HS-5 (cell line): Measurements from ENCODE around the gene GRIK2.
"Not testable (repeated sequence)": the region's sequence is repeated elsewhere in the genome, so short reads cannot be mapped to it uniquely, and the experiment has no call there.

Source experiments
- DNase-seq: peaks from one replicate; pipeline ENCODE4 v3.0.0-alpha.2; 2012; ENCODE audit warnings: low read depth

The GRIK2 gene

DNA sequence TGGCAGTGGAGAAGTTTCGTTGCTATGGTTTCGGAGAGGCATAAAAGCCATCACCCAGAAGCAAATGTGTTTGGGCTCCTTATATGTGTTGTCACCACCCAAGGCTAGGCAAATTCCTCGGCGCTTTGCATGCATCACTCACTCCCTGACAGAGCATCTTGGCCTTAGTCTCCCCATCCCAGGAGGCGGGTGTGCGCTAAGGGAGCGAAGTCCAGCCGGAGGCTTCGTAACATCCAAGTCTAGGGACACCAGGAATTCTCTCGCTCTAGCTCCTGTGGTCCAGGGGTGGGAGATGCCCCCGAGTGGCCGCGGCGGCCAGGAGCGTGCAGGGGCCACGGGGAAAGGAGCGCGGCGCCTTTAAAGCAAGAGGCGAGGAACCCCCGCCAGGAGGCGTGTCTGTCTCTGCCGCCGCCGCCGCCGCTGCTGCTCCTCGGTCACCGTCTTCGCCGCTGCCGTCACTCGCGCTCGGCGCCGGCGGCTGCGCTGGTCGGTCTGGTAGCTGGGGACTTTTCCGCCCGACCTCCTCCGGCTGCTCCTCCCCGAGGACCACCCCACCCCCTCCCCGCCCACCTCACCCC lies at the start of gene GRIK2:
Gene GRIK2, plus strand, starts transcription at position 458 of the 578 bp plus-strand sequence.
- DNase-seq: peak; percentile 26

DNA sequence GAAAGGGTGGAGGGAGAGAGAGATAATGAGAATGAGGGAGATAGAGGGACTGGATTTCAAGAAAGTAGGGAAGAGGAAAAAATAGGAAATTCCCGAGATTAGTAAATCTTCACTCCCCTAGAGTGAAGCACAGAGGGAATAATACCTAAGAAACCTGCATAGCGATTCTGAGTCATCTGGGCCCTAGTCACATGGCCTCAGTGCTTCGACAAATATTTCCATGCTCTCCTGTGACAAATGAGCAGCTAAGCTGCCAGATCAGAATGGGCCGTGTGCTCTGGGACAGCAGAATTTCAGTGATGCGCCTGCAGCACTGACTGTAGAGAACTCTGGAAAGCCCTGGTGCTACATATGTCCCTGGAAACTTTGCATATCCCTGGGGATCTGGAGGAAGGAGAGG lies 48.6 kb upstream of the GRIK2 start:
- no peak for DNase-seq

DNA sequence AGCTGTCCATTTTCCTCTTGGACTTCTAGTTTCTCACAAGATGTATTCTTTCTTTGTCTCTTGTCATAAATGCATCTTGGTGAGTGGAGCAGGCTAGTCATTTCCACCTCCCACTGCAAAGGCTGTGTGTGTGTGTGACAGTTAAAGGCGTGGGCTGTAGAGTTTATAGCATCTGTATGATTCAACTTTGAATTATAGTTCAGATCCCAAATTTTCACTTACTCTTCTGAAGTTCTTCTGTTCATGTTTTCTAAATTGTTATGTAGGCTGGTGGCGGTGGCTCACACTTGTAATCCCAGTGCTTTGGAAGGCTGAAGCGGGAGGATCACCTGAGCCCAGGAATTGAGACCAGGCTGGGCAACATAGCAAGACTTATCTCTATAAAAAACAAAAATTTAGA lies 44.7 kb upstream of the GRIK2 start:
- no peak for DNase-seq

DNA sequence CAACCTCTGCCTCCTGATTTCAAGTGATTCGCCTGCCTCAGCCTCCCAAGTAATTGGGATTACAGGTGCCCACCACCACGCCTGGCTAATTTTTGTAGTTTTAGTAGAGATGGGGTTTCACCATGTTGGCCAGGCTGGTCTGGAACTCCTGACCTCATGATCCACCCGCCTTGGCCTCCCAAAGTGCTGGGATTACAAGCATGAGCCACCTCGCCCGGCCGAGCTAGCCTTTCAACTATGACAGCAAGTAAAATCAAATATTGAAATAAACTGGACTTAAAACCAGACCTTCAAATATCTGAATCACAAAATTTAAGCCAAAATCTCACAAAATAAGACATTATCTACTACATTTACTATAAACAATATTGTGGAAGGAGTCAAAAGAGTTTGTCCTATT lies 42.9 kb upstream of the GRIK2 start:
- DNase-seq: not testable (repeated sequence)

DNA sequence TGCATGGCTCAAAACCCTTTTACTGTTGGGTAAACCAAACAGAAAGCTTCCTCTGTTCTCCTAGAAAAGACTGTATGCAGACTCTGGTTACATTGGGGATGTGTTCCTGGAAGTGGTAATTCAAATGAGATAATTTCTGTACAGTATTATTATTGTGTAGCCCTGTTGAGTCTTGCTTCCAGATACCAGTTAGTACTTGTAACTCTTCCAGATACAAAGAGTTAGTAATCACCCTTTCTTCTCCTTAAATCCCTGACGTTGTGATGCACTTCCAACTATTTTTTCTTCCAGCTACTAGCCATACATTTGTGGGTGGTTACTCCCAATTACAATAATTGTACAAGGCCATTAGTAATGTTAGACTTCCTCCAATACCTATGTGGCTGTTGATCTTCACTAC lies 42.3 kb upstream of the GRIK2 start:
- no peak for DNase-seq

DNA sequence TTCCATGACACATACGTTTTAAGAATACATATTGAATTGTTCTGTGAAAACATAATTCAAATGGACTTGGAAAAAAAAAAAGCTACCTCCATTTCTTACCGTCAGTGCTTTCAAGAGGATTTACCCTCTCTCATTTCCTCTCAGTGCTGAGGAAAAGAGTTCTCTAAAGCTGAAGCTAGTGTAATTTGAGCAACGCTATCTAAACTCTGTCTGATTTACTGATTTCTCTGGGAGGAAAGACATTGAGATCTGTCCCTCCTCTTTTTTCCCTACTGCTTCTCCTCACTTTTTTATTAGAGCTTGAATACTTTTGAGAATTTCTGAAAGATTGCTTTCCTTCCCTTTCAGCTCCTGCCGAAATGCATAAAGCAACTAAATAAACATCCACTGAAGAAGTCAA lies 41.2 kb upstream of the GRIK2 start:
- DNase-seq: no peak

DNA sequence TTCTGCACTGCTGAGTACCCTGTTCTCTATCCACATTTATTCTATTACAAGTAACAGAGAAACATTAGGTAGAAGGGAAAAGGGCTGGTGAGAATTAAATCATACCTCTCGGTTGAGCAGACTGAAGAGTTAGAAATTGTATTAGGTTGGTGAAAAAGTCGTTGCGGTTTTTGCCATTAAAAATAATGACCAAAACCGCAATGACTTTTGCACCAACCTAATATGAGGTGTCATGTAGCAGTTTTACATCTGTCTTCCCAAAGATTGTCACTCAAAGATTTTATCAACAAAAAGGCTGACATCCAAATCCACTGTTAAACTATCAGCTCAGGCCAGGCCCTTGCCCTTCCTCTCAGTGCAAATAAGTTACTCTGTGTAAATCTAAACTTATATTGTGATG lies 28.3 kb upstream of the GRIK2 start:
- DNase-seq: no peak

DNA sequence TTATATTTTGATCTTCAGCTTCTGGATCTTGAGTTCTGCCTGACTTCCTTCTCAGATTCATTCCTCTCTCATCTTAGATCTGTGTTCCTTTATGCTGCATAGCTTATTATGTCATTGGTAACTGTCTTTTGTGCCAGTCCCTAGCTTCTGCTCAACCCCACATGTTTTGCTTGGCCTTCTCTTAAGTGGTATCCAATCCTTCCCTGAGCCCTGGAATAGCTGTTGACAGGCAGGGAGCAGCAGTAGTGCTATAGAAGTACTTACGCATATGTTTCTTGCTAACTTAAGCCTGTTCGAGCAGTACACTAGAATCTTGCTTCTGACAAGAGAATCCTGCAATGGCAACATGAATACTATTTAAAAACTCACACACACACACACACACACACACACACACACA lies 13.6 kb upstream of the GRIK2 start:
- no peak for DNase-seq

DNA sequence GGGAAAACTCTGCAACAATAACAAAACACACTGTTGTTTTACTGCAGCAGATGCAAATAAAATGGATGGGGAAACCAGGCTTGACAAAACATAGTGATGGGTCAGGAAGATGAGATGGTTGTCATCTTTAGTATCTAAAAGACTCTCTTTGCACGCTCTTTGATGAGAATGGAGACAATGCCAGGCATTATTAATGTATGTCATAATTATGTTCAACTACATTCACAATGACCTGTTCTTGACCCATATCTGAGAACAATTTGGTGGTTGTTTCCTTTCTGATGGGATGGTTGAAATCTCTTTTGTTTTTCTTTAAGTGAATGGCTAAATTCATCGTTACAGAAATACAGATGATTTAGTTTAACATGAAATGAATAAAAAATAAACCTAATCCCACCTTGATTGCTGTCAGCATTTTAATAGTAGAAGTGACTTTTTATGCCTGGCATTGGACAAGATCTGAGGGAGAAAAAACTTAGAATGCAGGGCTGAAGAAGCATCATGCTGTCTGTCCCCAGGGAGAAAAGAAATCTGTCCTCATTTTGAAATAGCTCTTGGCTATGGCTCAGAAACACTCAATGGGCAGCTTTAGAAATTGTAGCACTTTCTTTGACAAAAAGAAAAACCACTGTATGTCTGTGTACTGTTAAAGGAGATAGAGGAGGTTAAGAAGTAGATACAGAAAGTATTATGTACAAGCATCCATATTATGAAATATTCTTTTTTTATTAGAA lies 12.4 kb upstream of the GRIK2 start:
- DNase-seq: no peak

DNA sequence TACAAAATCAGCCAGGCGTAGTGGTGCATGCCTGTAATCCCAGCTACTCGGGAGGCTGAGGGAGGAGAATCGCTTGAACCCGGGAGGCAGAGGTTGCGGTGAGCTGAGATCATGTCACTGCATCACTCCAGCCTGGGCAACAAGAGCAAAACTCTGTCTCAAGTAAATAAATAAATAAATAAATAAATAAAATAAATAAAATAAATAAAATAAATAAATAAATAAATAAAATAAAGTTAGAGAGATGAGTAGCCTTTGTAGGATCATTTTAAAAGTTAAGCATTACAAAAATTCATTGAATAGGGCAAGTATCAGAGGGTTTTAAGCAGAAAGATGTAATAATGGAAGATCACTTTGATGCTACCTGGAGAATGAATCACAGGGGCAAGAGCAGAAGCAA lies 9.8 kb upstream of the GRIK2 start:
- DNase-seq: not testable (repeated sequence)

DNA sequence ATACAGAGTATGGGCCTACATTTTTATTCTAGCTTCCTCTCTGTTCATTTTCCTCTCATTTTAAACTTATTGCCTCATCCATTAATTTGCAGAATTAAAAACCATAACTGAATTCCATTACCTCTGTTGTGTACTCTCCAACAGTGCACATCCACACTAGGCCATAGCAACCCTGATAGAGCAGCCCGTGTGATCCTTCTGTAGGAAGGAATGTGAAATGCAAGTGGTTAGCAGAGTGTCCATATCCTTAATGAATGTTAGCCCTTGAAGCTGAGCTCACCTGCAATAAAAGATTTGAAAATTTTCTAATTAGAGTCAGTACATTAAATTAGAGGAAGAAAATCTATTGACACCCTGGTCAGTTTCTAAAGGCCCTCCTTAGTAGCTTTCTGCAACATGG lies 6.5 kb upstream of the GRIK2 start:
- no peak for DNase-seq

DNA sequence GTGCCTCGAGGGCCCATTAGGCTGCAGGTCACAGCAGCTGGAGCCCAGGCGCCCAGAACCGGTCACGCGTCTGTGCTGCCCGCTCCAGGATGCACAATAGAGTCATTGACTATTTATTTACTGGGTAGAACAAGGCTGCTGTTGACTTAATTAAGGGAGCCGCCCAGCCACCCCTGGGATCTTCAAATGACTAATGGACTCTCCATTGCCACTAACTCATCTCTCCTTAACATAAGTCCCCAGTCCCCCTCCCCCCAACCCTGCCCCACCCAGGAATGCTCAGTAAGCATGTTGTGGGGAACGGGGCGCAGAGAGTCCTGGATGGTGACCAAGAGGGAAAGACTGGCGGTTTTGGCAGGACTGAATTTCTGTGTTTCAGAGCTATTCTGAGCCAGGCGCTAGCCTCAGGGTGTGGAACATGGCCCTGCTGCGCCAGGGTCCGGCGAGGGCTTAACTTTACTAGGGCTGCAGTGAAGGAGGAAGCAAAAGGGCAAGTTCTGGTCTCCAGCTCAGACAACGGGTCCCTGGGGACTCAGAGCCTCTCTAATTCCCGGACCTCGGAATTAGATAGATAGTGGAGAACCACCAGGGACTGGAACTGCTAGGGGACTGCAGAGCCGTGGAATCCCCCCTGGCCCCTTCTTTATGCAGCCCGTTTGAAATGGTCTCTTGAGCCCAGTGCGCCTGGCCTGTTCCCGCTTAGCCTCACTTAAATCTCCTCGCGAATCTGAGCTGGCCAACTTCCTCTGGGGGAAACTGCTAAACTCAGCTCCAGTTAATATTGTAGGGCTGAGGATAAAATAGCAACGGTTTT lies 1.5 kb upstream of the GRIK2 start:
- no peak for DNase-seq

DNA sequence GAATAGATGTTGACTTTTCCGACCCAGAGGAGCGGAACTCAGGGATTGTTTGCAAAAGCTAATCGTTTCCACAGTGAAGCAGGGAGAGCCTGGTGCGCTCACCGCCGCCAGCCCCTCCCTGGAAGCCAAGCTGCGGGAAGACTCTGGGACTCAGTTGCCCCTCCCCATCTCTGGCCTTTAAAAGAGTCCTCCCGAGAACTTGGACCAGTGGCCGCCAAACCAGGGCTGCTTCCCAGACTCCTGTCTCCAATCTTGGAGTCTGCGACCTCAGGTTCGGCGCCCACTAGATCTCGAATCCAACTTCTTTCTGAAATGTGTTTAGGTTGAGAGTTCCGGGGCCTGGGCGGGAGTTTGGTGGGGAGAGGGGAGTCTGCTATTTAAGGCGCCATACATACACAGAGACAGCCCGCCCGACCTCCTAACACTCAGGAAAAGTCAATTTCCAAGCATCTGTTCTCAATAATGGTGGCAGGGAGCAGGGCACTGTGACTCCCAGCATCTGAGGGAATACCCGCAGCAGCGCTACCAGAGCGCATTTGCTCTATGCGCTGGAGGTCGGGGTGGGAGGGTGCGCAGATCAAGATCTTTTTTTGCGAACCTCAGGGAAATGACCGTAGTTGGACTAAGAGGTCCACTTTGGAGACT lies 800 bp upstream of the GRIK2 start:
- DNase-seq: no peak

DNA sequence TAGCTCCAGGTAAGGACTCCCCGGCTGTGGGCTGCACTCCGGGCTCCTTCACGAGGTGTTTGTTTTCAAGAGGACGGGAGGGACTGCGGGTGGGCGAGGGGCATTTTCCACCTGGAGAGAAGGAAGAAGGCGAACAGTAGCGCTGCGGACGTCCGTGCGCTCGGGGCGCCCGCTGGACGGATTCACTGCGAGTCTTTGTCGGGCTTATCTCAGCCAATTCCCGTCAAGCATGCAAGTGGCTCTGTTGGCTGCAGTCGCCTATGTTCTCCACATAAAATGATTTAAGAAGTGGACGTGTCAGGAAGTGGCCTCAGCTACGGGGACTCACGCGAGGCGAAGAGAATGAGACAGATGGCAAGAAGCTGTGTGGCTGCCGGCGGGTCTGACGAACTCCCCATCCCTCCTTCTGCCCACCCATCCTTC lies 332 bp downstream of the GRIK2 start:
- DNase-seq: no peak

DNA sequence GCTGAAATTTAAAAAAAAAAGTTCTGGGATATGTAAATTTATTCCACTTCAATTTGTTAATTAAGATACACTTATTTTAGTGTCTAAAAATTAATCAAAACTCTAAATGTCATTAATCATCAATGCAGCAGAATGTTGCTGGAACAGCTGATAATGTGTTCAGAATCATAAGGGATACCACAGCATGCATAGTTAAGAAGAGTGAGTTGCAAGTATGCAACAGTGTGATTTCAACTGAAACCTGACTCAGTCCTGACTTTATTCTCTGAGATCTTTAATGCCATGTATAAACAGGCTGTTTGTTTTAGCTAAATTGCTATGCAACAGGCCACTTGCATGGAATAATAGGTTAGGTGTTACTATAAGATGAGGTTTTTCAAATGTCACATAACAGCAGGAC lies 1.4 kb downstream of the GRIK2 start:
- no peak for DNase-seq

DNA sequence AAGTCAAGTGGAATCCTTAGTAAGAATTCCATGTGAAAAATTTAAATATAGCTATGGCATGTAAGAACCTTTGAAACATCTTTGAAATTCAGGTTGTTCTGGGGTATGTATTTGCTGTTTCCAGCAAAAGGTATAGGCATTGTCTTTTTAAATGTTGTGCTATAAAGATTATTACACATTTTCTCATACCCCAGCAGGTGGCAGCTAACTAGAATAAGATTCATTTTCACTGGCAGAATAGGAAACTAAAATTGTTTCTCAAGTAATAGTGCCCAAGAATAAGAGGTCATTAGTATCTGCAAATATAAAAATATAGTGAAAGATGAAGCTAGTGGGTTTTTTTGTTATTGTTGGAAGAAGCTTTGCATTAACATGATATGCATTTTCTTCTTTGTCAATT lies 1.8 kb downstream of the GRIK2 start:
- no peak for DNase-seq

DNA sequence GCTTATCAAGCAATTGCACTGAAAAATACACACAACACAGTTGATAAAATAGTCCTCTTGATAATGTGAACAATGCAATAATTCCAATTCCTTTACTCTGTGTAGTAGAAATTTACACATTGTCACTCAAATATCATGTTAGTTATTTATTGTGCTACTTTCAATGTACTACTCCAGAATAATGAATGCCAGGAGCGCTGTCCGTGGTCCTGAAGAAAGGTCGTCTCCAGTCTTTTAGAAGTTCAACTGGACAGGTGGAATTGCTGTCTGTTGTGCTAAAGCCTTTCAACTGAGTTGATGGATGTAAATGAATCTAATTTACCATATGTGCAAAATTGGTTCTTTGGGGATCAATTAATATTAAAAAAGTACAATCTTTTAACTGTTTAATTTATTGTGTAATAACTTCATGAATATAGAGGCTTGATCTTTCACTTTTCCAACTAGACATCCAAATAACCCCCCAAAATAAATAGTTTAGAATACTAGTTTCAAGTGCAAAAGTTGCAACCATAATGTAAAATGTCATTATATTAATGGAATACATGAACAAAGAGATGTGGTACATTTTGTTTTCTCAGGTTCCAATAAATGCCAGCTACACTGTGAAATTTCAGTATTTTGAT lies 3.2 kb downstream of the GRIK2 start:
- DNase-seq: peak; percentile 26

DNA sequence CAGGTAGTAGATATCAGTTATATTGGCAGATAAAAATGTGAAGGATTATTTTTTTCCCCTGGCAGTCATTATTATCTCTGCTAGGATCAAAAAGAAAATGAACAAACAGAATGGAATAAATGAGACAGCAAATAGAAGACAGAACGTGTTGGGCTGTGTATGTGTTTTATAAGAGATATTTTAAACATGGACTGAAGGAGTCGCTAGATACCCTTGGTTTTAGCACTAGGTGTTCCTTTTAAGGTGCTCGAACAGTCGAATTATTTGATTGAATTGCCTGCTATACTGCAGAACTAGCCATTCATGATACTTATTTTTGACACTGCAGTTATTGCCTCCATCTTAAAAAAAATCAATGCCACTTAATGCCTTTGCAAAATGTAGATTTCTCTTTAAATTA lies 3.7 kb downstream of the GRIK2 start:
- DNase-seq: no peak

DNA sequence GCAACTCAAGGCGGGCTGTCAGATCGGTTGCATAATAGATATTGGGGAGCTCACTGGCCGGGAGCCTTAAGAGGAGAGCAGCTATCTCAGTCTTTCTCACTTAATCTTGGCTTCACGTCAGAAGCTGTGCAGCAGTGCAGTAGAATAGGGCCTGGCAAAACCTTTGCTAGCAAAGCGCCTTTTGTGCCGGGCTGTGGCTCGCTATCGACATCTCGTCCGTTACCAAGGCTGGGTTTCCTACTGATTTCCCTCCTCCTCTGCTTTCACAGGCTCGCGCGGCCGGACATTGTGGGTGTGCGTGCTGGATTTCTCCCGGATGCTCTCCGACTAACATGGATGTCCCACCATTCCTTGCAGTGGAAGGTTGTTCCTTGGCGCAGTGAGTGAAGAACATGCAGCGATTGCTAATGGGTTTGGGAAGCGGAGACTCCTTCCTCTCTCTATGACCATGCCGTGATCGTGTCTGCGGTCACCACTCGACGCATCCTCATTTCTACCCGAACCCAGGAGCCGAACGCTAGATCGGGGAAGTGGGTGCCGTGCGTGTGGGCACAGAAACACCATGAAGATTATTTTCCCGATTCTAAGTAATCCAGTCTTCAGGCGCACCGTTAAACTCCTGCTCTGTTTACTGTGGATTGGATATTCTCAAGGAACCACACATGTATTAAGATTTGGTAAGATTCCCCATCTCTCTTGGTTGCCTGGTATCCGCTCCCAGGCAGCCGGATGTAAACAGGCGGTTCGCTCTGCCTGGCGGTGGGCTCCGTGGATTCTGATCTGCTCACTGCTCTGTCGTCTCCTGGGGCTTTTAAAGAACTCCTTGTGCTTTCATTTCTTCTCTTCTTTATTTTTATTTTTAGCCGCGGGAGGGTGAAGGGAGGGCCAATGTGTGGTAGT lies 5.5 kb downstream of the GRIK2 start:
- no peak for DNase-seq

DNA sequence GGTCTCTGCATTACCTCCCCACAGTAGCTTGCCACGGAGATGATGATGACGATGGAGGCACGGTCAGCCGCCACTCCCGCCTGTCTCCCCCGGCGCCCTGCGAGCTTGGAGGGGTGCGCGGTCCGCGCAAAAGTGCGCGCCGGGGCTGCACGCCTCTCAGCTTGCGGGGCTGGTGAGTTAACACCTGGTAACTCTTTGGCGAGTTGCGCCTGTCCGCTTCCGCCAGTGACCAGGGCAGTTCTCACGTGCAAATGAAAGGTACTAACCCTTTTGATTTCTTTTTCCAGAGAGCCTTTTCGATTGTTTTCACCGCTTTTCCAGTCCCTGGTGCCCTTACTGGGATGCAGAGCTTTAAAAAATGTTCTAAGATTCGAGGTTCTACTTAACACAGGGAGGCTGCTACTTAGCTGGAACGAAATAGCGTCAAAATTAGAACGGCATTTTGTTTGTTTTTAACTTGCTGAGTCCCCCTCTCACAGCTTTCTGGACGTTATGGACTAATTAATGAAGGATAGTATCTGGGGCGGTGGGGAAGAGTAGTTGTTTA lies 6.2 kb downstream of the GRIK2 start:
- DNase-seq: no peak
